Measurements from ENCODE around the gene DOK6.

The DOK6 gene

GRCh38 chr18:69556228-69556627 is 155.5 kb downstream of the DOK6 start:
- Histone ChIP-seq H3K4me2 (ENCODE audit: low read length) (no peak overlapping the region), H3K9me3 (replicated peaks; ENCODE audit: low read length) (no peaks in the 10 kb centered on the region), H3K36me3 (ENCODE audit: insufficient read depth, low read length) (no peaks in the 10 kb centered on the region), H3K4me1 (ENCODE audit: control insufficient read depth, insufficient read depth, low read length) (no peaks in the 10 kb centered on the region), H3K27me3 (ENCODE audit: control insufficient read depth, insufficient read depth, low read length) (no peaks in the 10 kb centered on the region), H3K9ac (ENCODE audit: low read depth, low read length) (no peak overlapping the region), H3K4me3 (ENCODE audit: low read length) (no peak overlapping the region)

DNA sequence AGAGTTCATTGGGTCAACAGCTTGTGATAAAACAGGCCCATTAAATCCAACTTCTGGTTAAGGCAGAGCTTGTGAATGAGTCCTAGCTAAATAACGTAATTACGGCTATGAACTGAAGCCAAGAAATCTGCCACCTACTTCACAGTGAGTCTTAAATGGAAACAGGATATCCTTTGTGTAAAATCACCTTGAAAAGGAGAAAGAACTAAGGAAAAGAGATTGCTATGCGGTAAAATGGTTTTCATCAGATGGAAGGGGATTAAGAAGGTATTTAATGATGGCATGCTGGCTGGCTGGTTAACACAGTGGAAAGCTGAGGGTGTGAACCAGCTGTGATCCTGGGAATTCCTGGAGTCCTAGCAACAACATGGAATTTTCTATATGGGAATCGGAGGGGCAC is 156.6 kb downstream of the DOK6 start:
- Histone ChIP-seq H3K4me1 (ENCODE audit: control insufficient read depth, insufficient read depth, low read length) (no peaks in the 10 kb centered on the region), H3K9ac (ENCODE audit: low read depth, low read length) (no peak overlapping the region), H3K36me3 (ENCODE audit: insufficient read depth, low read length) (no peaks in the 10 kb centered on the region), H3K4me3 (ENCODE audit: low read length) (no peak overlapping the region), H3K27me3 (ENCODE audit: control insufficient read depth, insufficient read depth, low read length) (no peaks in the 10 kb centered on the region), H3K9me3 (replicated peaks; ENCODE audit: low read length) (no peaks in the 10 kb centered on the region), H3K4me2 (ENCODE audit: low read length) (no peak overlapping the region)

- Histone ChIP-seq H3K36me3 (ENCODE audit: insufficient read depth, low read length) (no peaks in the 10 kb centered on the region), H3K4me1 (ENCODE audit: control insufficient read depth, insufficient read depth, low read length) (no peaks in the 10 kb centered on the region), H3K4me3 (ENCODE audit: low read length) (no peak overlapping the region), H3K9ac (ENCODE audit: low read depth, low read length) (no peak overlapping the region), H3K9me3 (replicated peaks; ENCODE audit: low read length) (no peaks in the 10 kb centered on the region), H3K4me2 (ENCODE audit: low read length) (no peak overlapping the region), H3K27me3 (ENCODE audit: control insufficient read depth, insufficient read depth, low read length) (no peaks in the 10 kb centered on the region)
Measured at GRCh38 chr18:69558052-69558451, 157.4 kb downstream of the DOK6 start.

- Histone ChIP-seq H3K36me3 (ENCODE audit: insufficient read depth, low read length) (no peaks in the 10 kb centered on the region), H3K4me1 (ENCODE audit: control insufficient read depth, insufficient read depth, low read length) (no peaks in the 10 kb centered on the region), H3K4me3 (ENCODE audit: low read length) (no peak overlapping the region), H3K9ac (ENCODE audit: low read depth, low read length) (no peak overlapping the region), H3K27me3 (ENCODE audit: control insufficient read depth, insufficient read depth, low read length) (no peaks in the 10 kb centered on the region), H3K9me3 (replicated peaks; ENCODE audit: low read length) (no peaks in the 10 kb centered on the region), H3K4me2 (ENCODE audit: low read length) (no peak overlapping the region)
Measured at GRCh38 chr18:69559604-69560003, 158.9 kb downstream of the DOK6 start.

- no peaks in the 10 kb centered on the region for H3K4me1 ChIP-seq (ENCODE audit: control insufficient read depth, insufficient read depth, low read length)
- H3K9ac ChIP-seq (ENCODE audit: low read depth, low read length) = no peak overlapping the region
- no peaks in the 10 kb centered on the region for H3K27me3 ChIP-seq (ENCODE audit: control insufficient read depth, insufficient read depth, low read length)
- no peak overlapping the region for H3K4me2 ChIP-seq (ENCODE audit: low read length)
- no peak overlapping the region for H3K4me3 ChIP-seq (ENCODE audit: low read length)
- no peaks in the 10 kb centered on the region for H3K9me3 ChIP-seq (replicated peaks; ENCODE audit: low read length)
- H3K36me3 ChIP-seq (ENCODE audit: insufficient read depth, low read length) = no peaks in the 10 kb centered on the region
Measured at GRCh38 chr18:69564602-69565001, 163.9 kb downstream of the DOK6 start.

DNA sequence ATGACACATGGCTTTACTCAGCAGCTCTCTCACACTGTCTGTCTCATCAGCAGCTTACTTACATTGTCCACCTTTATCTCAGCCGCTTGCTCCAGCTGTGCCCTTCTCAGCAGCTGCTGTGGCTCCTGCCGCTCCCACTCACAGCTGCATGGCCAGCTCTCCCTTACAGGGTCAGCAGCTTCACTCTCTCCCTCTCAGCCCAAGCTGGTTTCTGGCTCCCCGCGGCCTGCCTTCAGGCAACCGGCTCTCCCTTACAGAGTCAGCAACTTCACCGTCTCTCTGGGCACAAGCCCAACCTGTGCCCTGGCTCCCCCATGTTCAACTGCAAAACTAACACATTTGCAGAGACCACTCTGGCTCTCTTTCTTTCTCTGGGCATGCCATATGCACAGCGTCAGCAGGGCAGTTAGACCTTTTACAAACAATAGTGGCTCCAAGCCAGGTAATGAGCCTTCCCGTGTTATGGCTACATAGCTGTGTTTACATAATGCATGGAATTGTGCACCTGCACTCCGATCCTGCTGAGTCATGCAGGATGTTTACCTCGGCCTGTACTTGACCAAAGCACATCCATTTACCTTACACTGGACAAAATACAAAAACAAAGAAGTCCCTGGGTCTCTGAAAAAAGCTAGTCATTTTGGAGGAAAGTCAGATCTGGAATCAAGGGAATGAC is 167.3 kb downstream of the DOK6 start:
- Histone ChIP-seq H3K4me1 (ENCODE audit: control insufficient read depth, insufficient read depth, low read length) (no peaks in the 10 kb centered on the region), H3K4me2 (ENCODE audit: low read length) (no peak overlapping the region), H3K27me3 (ENCODE audit: control insufficient read depth, insufficient read depth, low read length) (no peaks in the 10 kb centered on the region), H3K9ac (ENCODE audit: low read depth, low read length) (no peak overlapping the region), H3K36me3 (ENCODE audit: insufficient read depth, low read length) (no peaks in the 10 kb centered on the region), H3K4me3 (ENCODE audit: low read length) (no peak overlapping the region), H3K9me3 (replicated peaks; ENCODE audit: low read length) (no peaks in the 10 kb centered on the region)

- Histone ChIP-seq H3K4me1 (ENCODE audit: control insufficient read depth, insufficient read depth, low read length) (no peaks in the 10 kb centered on the region), H3K9me3 (replicated peaks; ENCODE audit: low read length) (no peaks in the 10 kb centered on the region), H3K9ac (ENCODE audit: low read depth, low read length) (no peak overlapping the region), H3K4me3 (ENCODE audit: low read length) (no peak overlapping the region), H3K36me3 (ENCODE audit: insufficient read depth, low read length) (no peaks in the 10 kb centered on the region), H3K27me3 (ENCODE audit: control insufficient read depth, insufficient read depth, low read length) (no peaks in the 10 kb centered on the region), H3K4me2 (ENCODE audit: low read length) (no peak overlapping the region)
Measured at GRCh38 chr18:69569133-69569532, 168.4 kb downstream of the DOK6 start.

- H3K9ac ChIP-seq (ENCODE audit: low read depth, low read length) = no peak overlapping the region
- H3K4me2 ChIP-seq (ENCODE audit: low read length) = no peak overlapping the region
- no peaks in the 10 kb centered on the region for H3K4me1 ChIP-seq (ENCODE audit: control insufficient read depth, insufficient read depth, low read length)
- no peaks in the 10 kb centered on the region for H3K9me3 ChIP-seq (replicated peaks; ENCODE audit: low read length)
- H3K27me3 ChIP-seq (ENCODE audit: control insufficient read depth, insufficient read depth, low read length) = no peaks in the 10 kb centered on the region
- H3K36me3 ChIP-seq (ENCODE audit: insufficient read depth, low read length) = no peaks in the 10 kb centered on the region
- no peak overlapping the region for H3K4me3 ChIP-seq (ENCODE audit: low read length)
Measured at GRCh38 chr18:69574401-69574800, 173.7 kb downstream of the DOK6 start.

DNA sequence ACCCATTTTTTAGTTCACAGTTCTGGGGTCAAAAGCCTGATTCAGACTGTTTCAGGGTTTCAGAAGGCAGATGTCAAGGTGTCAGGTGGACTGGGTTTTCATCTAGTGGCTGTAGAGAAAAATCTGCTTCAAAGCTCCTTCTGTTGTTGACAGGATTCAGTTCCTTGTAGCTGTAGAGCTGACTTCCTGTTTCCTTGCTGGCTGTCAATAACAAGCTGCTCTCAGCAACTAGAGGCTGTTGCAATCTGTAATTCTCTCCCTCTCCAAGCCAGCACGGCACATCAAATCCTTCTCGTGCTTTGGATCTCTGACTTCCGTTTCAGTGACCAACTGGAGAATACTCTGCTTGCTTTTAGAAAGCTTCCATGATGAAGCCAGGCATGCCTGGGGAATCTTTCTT is 179.4 kb downstream of the DOK6 start:
- Histone ChIP-seq H3K4me3 (ENCODE audit: low read length) (no peak overlapping the region), H3K4me2 (ENCODE audit: low read length) (no peak overlapping the region), H3K36me3 (ENCODE audit: insufficient read depth, low read length) (no peaks in the 10 kb centered on the region), H3K9me3 (replicated peaks; ENCODE audit: low read length) (no peaks in the 10 kb centered on the region), H3K9ac (ENCODE audit: low read depth, low read length) (no peak overlapping the region), H3K27me3 (ENCODE audit: control insufficient read depth, insufficient read depth, low read length) (no peaks in the 10 kb centered on the region), H3K4me1 (ENCODE audit: control insufficient read depth, insufficient read depth, low read length) (no peaks in the 10 kb centered on the region)

DNA sequence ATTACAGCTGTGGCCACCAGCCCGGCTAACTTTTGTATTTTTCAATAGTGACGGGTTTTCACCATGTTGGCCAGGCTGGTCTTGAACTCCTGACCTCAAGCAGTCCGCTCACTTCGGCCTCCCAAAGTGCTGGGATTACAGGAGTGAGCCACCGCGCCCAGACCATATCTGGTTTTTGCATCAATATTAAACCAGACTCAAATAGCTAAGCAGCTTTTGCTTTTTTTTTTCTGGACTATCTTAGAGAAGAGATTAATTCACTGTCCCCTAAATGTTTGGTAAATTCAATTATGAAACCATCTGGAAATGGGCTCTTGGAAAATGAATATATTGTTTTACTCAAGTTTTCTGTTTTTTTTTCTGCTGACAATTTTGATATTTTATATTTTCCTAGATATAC is 183.7 kb downstream of the DOK6 start:
- H3K36me3 ChIP-seq (ENCODE audit: insufficient read depth, low read length) = no peaks in the 10 kb centered on the region
- no peak overlapping the region for H3K4me2 ChIP-seq (ENCODE audit: low read length)
- no peaks in the 10 kb centered on the region for H3K27me3 ChIP-seq (ENCODE audit: control insufficient read depth, insufficient read depth, low read length)
- no peaks in the 10 kb centered on the region for H3K4me1 ChIP-seq (ENCODE audit: control insufficient read depth, insufficient read depth, low read length)
- no peak overlapping the region for H3K9ac ChIP-seq (ENCODE audit: low read depth, low read length)
- no peaks in the 10 kb centered on the region for H3K9me3 ChIP-seq (replicated peaks; ENCODE audit: low read length)
- H3K4me3 ChIP-seq (ENCODE audit: low read length) = no peak overlapping the region

DNA sequence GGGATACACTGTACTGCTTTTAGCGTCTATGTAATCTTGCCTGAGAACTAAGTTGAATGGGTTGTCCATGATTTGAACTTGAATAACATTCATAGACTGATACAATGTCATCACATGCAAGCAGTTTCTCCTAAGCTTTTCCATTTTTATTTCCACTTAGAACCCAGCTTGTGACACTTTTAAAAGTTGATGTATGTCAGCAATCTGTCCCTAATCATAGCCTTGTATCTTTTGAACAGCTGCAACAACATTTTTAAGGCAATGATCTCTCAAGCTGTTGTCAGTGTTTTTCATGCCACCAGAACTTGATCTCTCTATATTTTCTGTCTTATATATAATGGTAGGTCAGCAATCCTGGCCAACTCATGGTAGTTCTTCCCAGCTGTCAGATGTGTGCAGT is 185.0 kb downstream of the DOK6 start:
- no peak overlapping the region for H3K4me3 ChIP-seq (ENCODE audit: low read length)
- H3K9me3 ChIP-seq (replicated peaks; ENCODE audit: low read length) = no peaks in the 10 kb centered on the region
- no peak overlapping the region for H3K4me2 ChIP-seq (ENCODE audit: low read length)
- H3K36me3 ChIP-seq (ENCODE audit: insufficient read depth, low read length) = no peaks in the 10 kb centered on the region
- H3K9ac ChIP-seq (ENCODE audit: low read depth, low read length) = no peak overlapping the region
- no peaks in the 10 kb centered on the region for H3K4me1 ChIP-seq (ENCODE audit: control insufficient read depth, insufficient read depth, low read length)
- H3K27me3 ChIP-seq (ENCODE audit: control insufficient read depth, insufficient read depth, low read length) = no peaks in the 10 kb centered on the region

GRCh38 chr18:69586537-69586936 is 185.8 kb downstream of the DOK6 start:
- Histone ChIP-seq H3K9me3 (replicated peaks; ENCODE audit: low read length) (no peaks in the 10 kb centered on the region), H3K27me3 (ENCODE audit: control insufficient read depth, insufficient read depth, low read length) (no peaks in the 10 kb centered on the region), H3K4me3 (ENCODE audit: low read length) (no peak overlapping the region), H3K9ac (ENCODE audit: low read depth, low read length) (no peak overlapping the region), H3K4me2 (ENCODE audit: low read length) (no peak overlapping the region), H3K4me1 (ENCODE audit: control insufficient read depth, insufficient read depth, low read length) (no peaks in the 10 kb centered on the region), H3K36me3 (ENCODE audit: insufficient read depth, low read length) (no peaks in the 10 kb centered on the region)
